ENCODE results near the gene EZR.

- TF ChIP-seq POLR2AphosphoS5 (IDR thresholded peaks at IDR 0.05; ENCODE audit: low read depth, low read length) (no peak), REST (IDR thresholded peaks at IDR 0.05; ENCODE audit: insufficient read depth in 1 of 2, low read depth in 2 of 2, low read length in 2 of 2) (no peak), SIN3A (IDR thresholded peaks at IDR 0.05; ENCODE audit: borderline replicate concordance, insufficient read depth, low read length) (no peak)
Observed at GRCh38 chr6:158754738-158755137, 64.4 kb downstream of the EZR start.
